NB4 (cell line): Measurements from ENCODE around the gene EDC4.

ENCODE experiments used
- CTCF ChIP-seq: IDR thresholded peaks from one replicate; pipeline ENCODE4 v1.5.1; 2012; ENCODE audit warnings: low read depth, low read length
- MAX ChIP-seq: IDR thresholded peaks from 2 replicates; pipeline ENCODE4 v1.6.1; 2011; ENCODE audit warnings: low read depth, low read length
- POLR2A ChIP-seq: IDR thresholded peaks from 2 replicates; pipeline ENCODE4 v1.6.1; 2011; ENCODE audit warnings: mild to moderate bottlenecking; ENCODE audit not compliant: insufficient read length; ENCODE audit errors: extremely low read depth

DNA sequence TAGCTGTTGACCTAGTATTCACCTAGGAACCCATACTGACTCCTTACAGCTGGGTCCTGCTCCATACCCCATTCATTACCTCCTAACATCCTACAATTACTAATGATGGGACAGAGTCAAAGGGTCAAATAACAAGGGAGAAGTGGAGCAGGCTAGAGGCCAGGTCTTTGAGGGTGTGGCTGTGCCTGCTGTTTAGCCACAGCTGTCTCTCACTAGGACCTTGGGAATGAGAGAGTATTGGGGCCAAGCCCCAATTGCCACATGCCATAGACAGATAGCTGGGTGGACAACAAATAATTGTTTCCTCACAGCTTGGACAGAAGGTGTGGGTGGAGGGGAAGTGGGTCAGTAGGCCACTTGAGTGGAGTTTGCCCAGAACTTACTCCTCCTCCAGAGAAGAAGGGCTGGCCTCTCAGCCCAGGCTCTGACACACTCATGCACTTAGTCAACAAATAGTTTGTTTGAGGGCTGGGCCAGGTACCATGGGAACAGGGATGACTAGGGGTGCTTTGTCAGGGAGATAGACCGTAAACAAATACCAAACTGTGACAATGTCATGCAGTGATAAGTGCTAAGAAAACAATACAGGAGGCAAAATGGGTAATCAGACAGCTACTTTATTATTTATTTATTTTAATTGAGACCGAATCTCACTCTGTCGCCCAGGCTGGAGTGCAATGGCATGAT, 15.2 kb upstream of the EDC4 start:
- TF ChIP-seq MAX, result no peak
- no peak for TF ChIP-seq CTCF
- TF ChIP-seq POLR2A, result no peak
